8988T (cell line): Measurements from ENCODE around the gene ITGA4.

Experiments used
- DNase-seq: peaks from one replicate; pipeline ENCODE4 v3.0.0; 2011

Gene ITGA4

GRCh38 chr2:181576431-181576830, 119.2 kb downstream of the ITGA4 start:
- no peak for DNase-seq

- DNase-seq: no peak
Measured at GRCh38 chr2:181578829-181579228, 121.6 kb downstream of the ITGA4 start.

GRCh38 chr2:181581534-181581933, 124.3 kb downstream of the ITGA4 start:
- DNase-seq: no peak

- no peak for DNase-seq
Measured at GRCh38 chr2:181585732-181586131, 128.5 kb downstream of the ITGA4 start.
